Measurements from ENCODE around the gene CARM1. TPM values are rescaled to one million over a fixed set of nuclear protein-coding genes. Genes with fewer than 3 reads are reported as not detected.

The CARM1 gene
- total RNA-seq, 1 donor from 2014 or later: 89.3 TPM

GRCh38 chr19:10888421-10888866, 17.1 kb downstream of the CARM1 start:
- Mint-ChIP-seq H3K27me3 (ENCODE audit: low read depth) (no peaks in the 10 kb centered on the region), H3K27ac (no peak overlapping the region), H3K9me3 (no peaks in the 10 kb centered on the region), H3K4me3 (ENCODE audit: low read depth) (no peak overlapping the region), H3K36me3 (ENCODE audit: low read depth) (no peaks in the 10 kb centered on the region), H3K4me1 (ENCODE audit: low read depth) (no peaks in the 10 kb centered on the region)
- no peak for DNase-seq (ENCODE audit: low spot score)
- intact Hi-C loops (cut with micrococcal nuclease): no loop called here

GRCh38 chr19:10889880-10890279, 18.5 kb downstream of the CARM1 start:
- Mint-ChIP-seq H3K27me3 (ENCODE audit: low read depth) (no peaks in the 10 kb centered on the region), H3K4me3 (ENCODE audit: low read depth) (no peak overlapping the region), H3K36me3 (ENCODE audit: low read depth) (no peaks in the 10 kb centered on the region), H3K27ac (no peak overlapping the region), H3K4me1 (ENCODE audit: low read depth) (no peaks in the 10 kb centered on the region), H3K9me3 (no peaks in the 10 kb centered on the region)
- no peak for DNase-seq (ENCODE audit: low spot score)
- intact Hi-C loops (cut with micrococcal nuclease): no loop called here

GRCh38 chr19:10891405-10892086, 20.2 kb downstream of the CARM1 start:
- intact Hi-C loops (cut with micrococcal nuclease): no loop called here
- Mint-ChIP-seq H3K4me3 (ENCODE audit: low read depth) (no peak overlapping the region), H3K27ac (no peak overlapping the region), H3K9me3 (no peaks in the 10 kb centered on the region), H3K36me3 (ENCODE audit: low read depth) (no peaks in the 10 kb centered on the region), H3K27me3 (ENCODE audit: low read depth) (no peaks in the 10 kb centered on the region), H3K4me1 (ENCODE audit: low read depth) (peaks cover 3% of the 10 kb centered on the region)
- DNase-seq (ENCODE audit: low spot score): no peak

- no peaks in the 10 kb centered on the region for H3K36me3 Mint-ChIP-seq (ENCODE audit: low read depth)
- no peaks in the 10 kb centered on the region for H3K9me3 Mint-ChIP-seq
- H3K27me3 Mint-ChIP-seq (ENCODE audit: low read depth): no peaks in the 10 kb centered on the region
- H3K27ac Mint-ChIP-seq: no peak overlapping the region
- H3K4me1 Mint-ChIP-seq (ENCODE audit: low read depth): peaks cover 8% of the 10 kb centered on the region
- intact Hi-C loops (cut with micrococcal nuclease): no loop called here
- no peak overlapping the region for H3K4me3 Mint-ChIP-seq (ENCODE audit: low read depth)
- DNase-seq (ENCODE audit: low spot score): no peak
Observed at GRCh38 chr19:10892256-10892655, 20.9 kb downstream of the CARM1 start.

- no peak overlapping the region for H3K27ac Mint-ChIP-seq
- no peak for DNase-seq (ENCODE audit: low spot score)
- no peak overlapping the region for H3K4me3 Mint-ChIP-seq (ENCODE audit: low read depth)
- intact Hi-C loops (cut with micrococcal nuclease): no loop called here
- H3K27me3 Mint-ChIP-seq (ENCODE audit: low read depth): no peaks in the 10 kb centered on the region
- no peaks in the 10 kb centered on the region for H3K36me3 Mint-ChIP-seq (ENCODE audit: low read depth)
- H3K9me3 Mint-ChIP-seq: no peaks in the 10 kb centered on the region
- peaks cover 8% of the 10 kb centered on the region for H3K4me1 Mint-ChIP-seq (ENCODE audit: low read depth)
Observed at GRCh38 chr19:10894911-10895213, 23.5 kb downstream of the CARM1 start.

GRCh38 chr19:10895363-10895762, 24.0 kb downstream of the CARM1 start:
- Mint-ChIP-seq H3K9me3 (no peaks in the 10 kb centered on the region), H3K4me1 (ENCODE audit: low read depth) (peaks cover 8% of the 10 kb centered on the region), H3K27me3 (ENCODE audit: low read depth) (no peaks in the 10 kb centered on the region), H3K27ac (no peak overlapping the region), H3K36me3 (ENCODE audit: low read depth) (no peaks in the 10 kb centered on the region), H3K4me3 (ENCODE audit: low read depth) (no peak overlapping the region)
- intact Hi-C loops (cut with micrococcal nuclease): no loop called here
- no peak for DNase-seq (ENCODE audit: low spot score)

- Mint-ChIP-seq H3K27me3 (ENCODE audit: low read depth) (no peaks in the 10 kb centered on the region), H3K9me3 (no peaks in the 10 kb centered on the region), H3K27ac (no peak overlapping the region)
Observed at GRCh38 chr19:10895920-10896319, 24.6 kb downstream of the CARM1 start.

GRCh38 chr19:10896851-10897526, 25.6 kb downstream of the CARM1 start:
- intact Hi-C loops (cut with micrococcal nuclease): no loop called here
- Mint-ChIP-seq H3K9me3 (no peaks in the 10 kb centered on the region), H3K4me1 (ENCODE audit: low read depth) (peaks cover 8% of the 10 kb centered on the region), H3K27ac (peak overlapping the region; percentile 18), H3K36me3 (ENCODE audit: low read depth) (no peaks in the 10 kb centered on the region), H3K4me3 (ENCODE audit: low read depth) (no peak overlapping the region), H3K27me3 (ENCODE audit: low read depth) (no peaks in the 10 kb centered on the region)
- no peak for DNase-seq (ENCODE audit: low spot score)

More at GRCh38 chr19:10895920-10896319, 24.6 kb downstream of the CARM1 start:
- no peak for DNase-seq (ENCODE audit: low spot score)
- Mint-ChIP-seq H3K36me3 (ENCODE audit: low read depth) (no peaks in the 10 kb centered on the region), H3K4me1 (ENCODE audit: low read depth) (peaks cover 8% of the 10 kb centered on the region), H3K4me3 (ENCODE audit: low read depth) (no peak overlapping the region)
- intact Hi-C loops (cut with micrococcal nuclease): no loop called here

- DNase-seq (ENCODE audit: low spot score): no peak
- Mint-ChIP-seq H3K9me3 (peaks cover 4% of the 10 kb centered on the region), H3K27me3 (ENCODE audit: low read depth) (no peaks in the 10 kb centered on the region), H3K4me3 (ENCODE audit: low read depth) (no peak overlapping the region), H3K36me3 (ENCODE audit: low read depth) (peaks cover 5% of the 10 kb centered on the region), H3K27ac (no peak overlapping the region), H3K4me1 (ENCODE audit: low read depth) (peaks cover 8% of the 10 kb centered on the region)
- intact Hi-C loops (cut with micrococcal nuclease): no loop called here
Observed at GRCh38 chr19:10898633-10899032, 27.3 kb downstream of the CARM1 start.

- H3K4me1 Mint-ChIP-seq (ENCODE audit: low read depth): peaks cover 8% of the 10 kb centered on the region
- H3K36me3 Mint-ChIP-seq (ENCODE audit: low read depth): peaks cover 5% of the 10 kb centered on the region
- intact Hi-C loops (cut with micrococcal nuclease): no loop called here
- no peak overlapping the region for H3K4me3 Mint-ChIP-seq (ENCODE audit: low read depth)
- H3K27me3 Mint-ChIP-seq (ENCODE audit: low read depth): no peaks in the 10 kb centered on the region
- DNase-seq (ENCODE audit: low spot score): no peak
- no peak overlapping the region for H3K27ac Mint-ChIP-seq
- peaks cover 4% of the 10 kb centered on the region for H3K9me3 Mint-ChIP-seq
Observed at GRCh38 chr19:10899151-10899653, 27.8 kb downstream of the CARM1 start.

GRCh38 chr19:10907925-10908324, 36.6 kb downstream of the CARM1 start:
- Mint-ChIP-seq H3K36me3 (ENCODE audit: low read depth) (peaks cover 20% of the 10 kb centered on the region), H3K27ac (no peak overlapping the region), H3K4me1 (ENCODE audit: low read depth) (no peaks in the 10 kb centered on the region), H3K9me3 (peaks cover 3% of the 10 kb centered on the region), H3K27me3 (ENCODE audit: low read depth) (no peaks in the 10 kb centered on the region), H3K4me3 (ENCODE audit: low read depth) (no peak overlapping the region)
- DNase-seq (ENCODE audit: low spot score): no peak
- intact Hi-C loops (cut with micrococcal nuclease): no loop called here

GRCh38 chr19:10908380-10908960, 37.1 kb downstream of the CARM1 start:
- no peak overlapping the region for H3K4me3 Mint-ChIP-seq (ENCODE audit: low read depth)
- H3K36me3 Mint-ChIP-seq (ENCODE audit: low read depth): peaks cover 17% of the 10 kb centered on the region
- no peaks in the 10 kb centered on the region for H3K27me3 Mint-ChIP-seq (ENCODE audit: low read depth)
- no peak for DNase-seq (ENCODE audit: low spot score)
- intact Hi-C loops (cut with micrococcal nuclease): no loop called here
- no peak overlapping the region for H3K27ac Mint-ChIP-seq
- H3K4me1 Mint-ChIP-seq (ENCODE audit: low read depth): no peaks in the 10 kb centered on the region
- no peaks in the 10 kb centered on the region for H3K9me3 Mint-ChIP-seq
